ENCODE measurements around the gene TMTC3. TPM values are rescaled to one million over a fixed set of nuclear protein-coding genes. Genes with fewer than 3 reads are reported as not detected.

Gene TMTC3
- polyA plus RNA-seq, 1 of the 3 experiments (the other 2 are of a cell fraction): 2.8 TPM

- TF ChIP-seq REST (IDR thresholded peaks at IDR 0.05; ENCODE audit: low read depth, low read length) (no peak), PBX3 (IDR thresholded peaks at IDR 0.05) (no peak), POLR2AphosphoS5 (IDR thresholded peaks at IDR 0.05; ENCODE audit: low read depth, low read length) (no peak), GATA2 (CRISPR knock-in tag; IDR thresholded peaks at IDR 0.05) (no peak), NRF1 (IDR thresholded peaks at IDR 0.05; ENCODE audit: low read depth, low read length) (no peak)
These were observed 30.8 kb downstream of the TMTC3 start (continued) for GRCh38 chr12:88172844-88173407.

GRCh38 chr12:88175544-88175943 is 33.4 kb downstream of the TMTC3 start:
- no peak overlapping the region for H2AFZ ChIP-seq (ENCODE audit: low read depth)
- H3K9me3 ChIP-seq: no peaks in the 10 kb centered on the region
- H3K4me2 ChIP-seq: no peak overlapping the region
- no peak overlapping the region for H3K27ac ChIP-seq (ENCODE audit: low read depth in 2 of 2, low read length in 1 of 2)
- H3K4me1 ChIP-seq (ENCODE audit: control insufficient read depth in 1 of 2, insufficient read depth in 2 of 2, low read depth in 1 of 2, low read length in 1 of 2): no peaks in the 10 kb centered on the region
- no peaks in the 10 kb centered on the region for H4K20me1 ChIP-seq (ENCODE audit: insufficient read depth)
- no peak for TF ChIP-seq SIN3A (IDR thresholded peaks at IDR 0.05; ENCODE audit: borderline replicate concordance, low read depth, low read length)
- no peak for TF ChIP-seq SMC3 (IDR thresholded peaks at IDR 0.05; ENCODE audit: low read depth, low read length)
- TF ChIP-seq JUND (IDR thresholded peaks at IDR 0.05): no peak
- TF ChIP-seq GATA2 (CRISPR knock-in tag; IDR thresholded peaks at IDR 0.05): no peak
- no peak for TF ChIP-seq GABPA (IDR thresholded peaks at IDR 0.05; ENCODE audit: low read depth)
- TF ChIP-seq NRF1 (IDR thresholded peaks at IDR 0.05; ENCODE audit: low read depth, low read length): no peak
- TF ChIP-seq EP300 (IDR thresholded peaks at IDR 0.05; ENCODE audit: borderline replicate concordance in 1 of 2, low read depth in 1 of 2, low read length in 1 of 2): no peak
- no peak for TF ChIP-seq ZBTB33 (IDR thresholded peaks at IDR 0.05; ENCODE audit: borderline replicate concordance, low read depth)
- TF ChIP-seq FOXM1 (IDR thresholded peaks at IDR 0.05; ENCODE audit: low read depth): no peak
- TF ChIP-seq ELF1 (IDR thresholded peaks at IDR 0.05): no peak
- no peak for TF ChIP-seq POLR2AphosphoS5 (IDR thresholded peaks at IDR 0.05; ENCODE audit: low read depth, low read length)
- no peak for TF ChIP-seq RFX5 (IDR thresholded peaks at IDR 0.05; ENCODE audit: low read length)
- TF ChIP-seq CHD2 (IDR thresholded peaks at IDR 0.05; ENCODE audit: low read length, partially characterized antibody): no peak
- TF ChIP-seq FOSL2 (IDR thresholded peaks at IDR 0.05; ENCODE audit: borderline replicate concordance, low read depth): no peak
- TF ChIP-seq EZH2phosphoT487 (IDR thresholded peaks at IDR 0.05; ENCODE audit: borderline replicate concordance, low read depth): no peak
- TF ChIP-seq TEAD4 (IDR thresholded peaks at IDR 0.05; ENCODE audit: borderline replicate concordance, insufficient read depth): no peak
- TF ChIP-seq TAF1 (IDR thresholded peaks at IDR 0.05; ENCODE audit: borderline replicate concordance, low read depth, low read length): no peak
- 98% methylated on average over 3 of the region's 3 CpGs for WGBS (ENCODE audit: low lambda C conversion rate)
- no peaks in the 10 kb centered on the region for H3K27me3 ChIP-seq (ENCODE audit: insufficient read depth)
- no peaks in the 10 kb centered on the region for H3K79me2 ChIP-seq (ENCODE audit: insufficient read depth)
- H3F3A ChIP-seq (replicated peaks; ENCODE audit: insufficient read depth): peaks cover 12% of the 10 kb centered on the region
- 0 out of 2 replicates have a peak, but pooled peaks cover 3% of the 10 kb centered on the region for H3K9me2 ChIP-seq
- no peak overlapping the region for H3K4me3 ChIP-seq (ENCODE audit: low read depth in 2 of 2, low read length in 1 of 2)
- ChIA-PET CTCF (interaction anchor here (0.9 kb wide), 1 partner anchor 13 kb away, joined by 3 read pairs; no protein-coding TSS in a partner anchor), POLR2A (no interaction called here)
- no peak for DNase-seq
- H3K9ac ChIP-seq: no peak overlapping the region
- peaks cover 51 to 68% of the 10 kb centered on the region in 2 experiments for H3K36me3 ChIP-seq (replicated peaks in 1 of 2; ENCODE audit: control insufficient read depth in 1 of 2, insufficient read depth in 2 of 2, low read length in 1 of 2)

Measured in SK-N-SH (cell line).